ENCODE data around the gene FANCL.
"Not testable (repeated sequence)": the region's sequence is repeated elsewhere in the genome, so short reads cannot be mapped to it uniquely, and the experiment has no call there.

- TF ChIP-seq POLR2A (IDR thresholded peaks at IDR 0.05; ENCODE audit: low read depth); POLR2AphosphoS5 (IDR thresholded peaks at IDR 0.05); EP300 (IDR thresholded peaks at IDR 0.05): not testable (repeated sequence)
- TF ChIP-seq, protein P1, sequence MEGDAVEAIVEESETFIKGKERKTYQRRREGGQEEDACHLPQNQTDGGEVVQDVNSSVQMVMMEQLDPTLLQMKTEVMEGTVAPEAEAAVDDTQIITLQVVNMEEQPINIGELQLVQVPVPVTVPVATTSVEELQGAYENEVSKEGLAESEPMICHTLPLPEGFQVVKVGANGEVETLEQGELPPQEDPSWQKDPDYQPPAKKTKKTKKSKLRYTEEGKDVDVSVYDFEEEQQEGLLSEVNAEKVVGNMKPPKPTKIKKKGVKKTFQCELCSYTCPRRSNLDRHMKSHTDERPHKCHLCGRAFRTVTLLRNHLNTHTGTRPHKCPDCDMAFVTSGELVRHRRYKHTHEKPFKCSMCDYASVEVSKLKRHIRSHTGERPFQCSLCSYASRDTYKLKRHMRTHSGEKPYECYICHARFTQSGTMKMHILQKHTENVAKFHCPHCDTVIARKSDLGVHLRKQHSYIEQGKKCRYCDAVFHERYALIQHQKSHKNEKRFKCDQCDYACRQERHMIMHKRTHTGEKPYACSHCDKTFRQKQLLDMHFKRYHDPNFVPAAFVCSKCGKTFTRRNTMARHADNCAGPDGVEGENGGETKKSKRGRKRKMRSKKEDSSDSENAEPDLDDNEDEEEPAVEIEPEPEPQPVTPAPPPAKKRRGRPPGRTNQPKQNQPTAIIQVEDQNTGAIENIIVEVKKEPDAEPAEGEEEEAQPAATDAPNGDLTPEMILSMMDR (IDR thresholded peaks at IDR 0.05) = not testable (repeated sequence)
Measured at GRCh38 chr2:58187022-58187421, 54.1 kb downstream of the FANCL start.
